ENCODE data around the gene LEMD1.

DNA sequence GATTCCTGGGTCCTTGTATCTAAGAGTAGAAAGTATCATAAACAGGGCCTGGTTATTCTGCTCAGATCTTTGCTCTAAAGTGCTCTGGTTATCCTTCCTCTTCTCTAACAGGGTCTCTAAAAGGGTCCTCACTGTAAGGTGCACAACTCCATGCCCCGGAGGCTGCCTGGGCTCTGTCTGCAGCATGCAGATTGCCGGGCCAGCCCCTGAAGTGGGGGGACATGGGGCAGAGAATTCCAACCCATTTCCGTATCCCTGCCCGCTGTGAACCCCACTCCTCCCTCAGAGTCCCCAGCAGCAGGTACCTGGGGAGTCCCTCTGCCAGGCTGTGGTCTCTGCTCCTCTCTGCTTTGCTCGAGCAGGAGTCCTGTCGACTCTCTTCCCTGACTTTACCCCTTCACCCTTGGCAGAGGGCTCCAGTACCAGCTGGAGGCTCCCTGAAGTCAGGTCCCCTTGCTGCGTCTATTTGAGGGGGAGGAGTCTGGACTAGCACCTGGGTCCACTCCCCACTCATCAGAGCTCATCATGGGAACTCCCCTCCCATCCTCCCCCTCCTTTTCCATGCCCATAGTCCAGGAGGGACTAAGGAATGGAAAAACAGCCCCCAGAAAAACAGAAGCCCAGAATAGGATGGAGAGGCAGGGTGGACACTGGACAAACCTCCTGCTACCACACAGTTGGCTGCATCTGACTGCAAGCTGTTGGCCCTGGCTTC, 21.9 kb upstream of the LEMD1 start:
- TF ChIP-seq NFE2L1 (CRISPR knock-in tag; IDR thresholded peaks at IDR 0.05) (no peak), CTCF (IDR thresholded peaks at IDR 0.05) (no peak), ZNF121 (CRISPR knock-in tag; IDR thresholded peaks at IDR 0.05) (no peak), ATF2 (CRISPR knock-in tag; IDR thresholded peaks at IDR 0.05; ENCODE audit: borderline replicate concordance, low read depth) (no peak), AR (CRISPR knock-in tag; IDR thresholded peaks at IDR 0.05) (no peak), ATF3 (CRISPR knock-in tag; conservative IDR thresholded peaks at IDR 0.05) (no peak), E2F4 (CRISPR knock-in tag; IDR thresholded peaks at IDR 0.05; ENCODE audit: borderline replicate concordance, low read depth) (no peak), GABPB1 (CRISPR knock-in tag; IDR thresholded peaks at IDR 0.05) (no peak)
